Measurements from ENCODE around the gene SLC43A2.

SLC43A2 gene

GRCh38 chr17:1601571-1601970 is 27.1 kb downstream of the SLC43A2 start:
- Histone ChIP-seq H3K9me3 (replicated peaks; ENCODE audit: insufficient read depth, low read length) (no peaks in the 10 kb centered on the region), H3F3A (ENCODE audit: insufficient read depth, low read length) (no peaks in the 10 kb centered on the region), H3K79me2 (ENCODE audit: low read length) (no peaks in the 10 kb centered on the region), H3K27ac (ENCODE audit: low read length) (no peak overlapping the region), H3K27me3 (replicated peaks; ENCODE audit: insufficient read depth, low read length) (no peaks in the 10 kb centered on the region), H3K4me3 (ENCODE audit: low read length) (no peak overlapping the region), H2AFZ (ENCODE audit: low read length) (no peak overlapping the region), H3K4me1 (ENCODE audit: low read length) (no peaks in the 10 kb centered on the region), H3K4me2 (ENCODE audit: low read depth, low read length) (no peak overlapping the region), H4K20me1 (ENCODE audit: insufficient read depth, low read length) (no peaks in the 10 kb centered on the region), H3K9me2 (replicated peaks; ENCODE audit: insufficient read depth, low read length) (no peaks in the 10 kb centered on the region), H3K9ac (ENCODE audit: low read length) (no peak overlapping the region), H3K36me3 (replicated peaks; ENCODE audit: insufficient read depth, low read length) (no peaks in the 10 kb centered on the region; the same call in 1 of the 2 replicates)
- DNase-seq = no peak
- no peak for TF ChIP-seq EZH2phosphoT487 (IDR thresholded peaks at IDR 0.05; ENCODE audit: low read length)
- TF ChIP-seq, protein P1, sequence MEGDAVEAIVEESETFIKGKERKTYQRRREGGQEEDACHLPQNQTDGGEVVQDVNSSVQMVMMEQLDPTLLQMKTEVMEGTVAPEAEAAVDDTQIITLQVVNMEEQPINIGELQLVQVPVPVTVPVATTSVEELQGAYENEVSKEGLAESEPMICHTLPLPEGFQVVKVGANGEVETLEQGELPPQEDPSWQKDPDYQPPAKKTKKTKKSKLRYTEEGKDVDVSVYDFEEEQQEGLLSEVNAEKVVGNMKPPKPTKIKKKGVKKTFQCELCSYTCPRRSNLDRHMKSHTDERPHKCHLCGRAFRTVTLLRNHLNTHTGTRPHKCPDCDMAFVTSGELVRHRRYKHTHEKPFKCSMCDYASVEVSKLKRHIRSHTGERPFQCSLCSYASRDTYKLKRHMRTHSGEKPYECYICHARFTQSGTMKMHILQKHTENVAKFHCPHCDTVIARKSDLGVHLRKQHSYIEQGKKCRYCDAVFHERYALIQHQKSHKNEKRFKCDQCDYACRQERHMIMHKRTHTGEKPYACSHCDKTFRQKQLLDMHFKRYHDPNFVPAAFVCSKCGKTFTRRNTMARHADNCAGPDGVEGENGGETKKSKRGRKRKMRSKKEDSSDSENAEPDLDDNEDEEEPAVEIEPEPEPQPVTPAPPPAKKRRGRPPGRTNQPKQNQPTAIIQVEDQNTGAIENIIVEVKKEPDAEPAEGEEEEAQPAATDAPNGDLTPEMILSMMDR (IDR thresholded peaks at IDR 0.05; ENCODE audit: low read length) = no peak
- no peak for TF ChIP-seq EZH2 (optimal IDR thresholded peaks at IDR 0.05; ENCODE audit: low read depth, low read length)

- Histone ChIP-seq H3K4me3 (ENCODE audit: low read length) (no peak overlapping the region), H3K9ac (ENCODE audit: low read length) (no peak overlapping the region), H3K27ac (ENCODE audit: low read length) (no peak overlapping the region), H2AFZ (ENCODE audit: low read length) (no peak overlapping the region), H3K9me3 (replicated peaks; ENCODE audit: insufficient read depth, low read length) (no peaks in the 10 kb centered on the region), H4K20me1 (ENCODE audit: insufficient read depth, low read length) (no peaks in the 10 kb centered on the region), H3K9me2 (replicated peaks; ENCODE audit: insufficient read depth, low read length) (no peaks in the 10 kb centered on the region), H3K79me2 (ENCODE audit: low read length) (no peaks in the 10 kb centered on the region), H3K4me1 (ENCODE audit: low read length) (peaks cover 8% of the 10 kb centered on the region), H3F3A (ENCODE audit: insufficient read depth, low read length) (peaks cover 2% of the 10 kb centered on the region), H3K4me2 (ENCODE audit: low read depth, low read length) (no peak overlapping the region), H3K36me3 (replicated peaks; ENCODE audit: insufficient read depth, low read length) (no peaks in the 10 kb centered on the region; the same call in 1 of the 2 replicates), H3K27me3 (replicated peaks; ENCODE audit: insufficient read depth, low read length) (no peaks in the 10 kb centered on the region)
- TF ChIP-seq EZH2 (optimal IDR thresholded peaks at IDR 0.05; ENCODE audit: low read depth, low read length) = no peak
- TF ChIP-seq, protein P1 (IDR thresholded peaks at IDR 0.05; ENCODE audit: low read length) = no peak
- no peak for TF ChIP-seq EZH2phosphoT487 (IDR thresholded peaks at IDR 0.05; ENCODE audit: low read length)
- no peak for DNase-seq
Measured at GRCh38 chr17:1598399-1599095, 30.1 kb downstream of the SLC43A2 start.

- no peaks in the 10 kb centered on the region; the same call in 1 of the 2 replicates for H3K36me3 ChIP-seq (replicated peaks; ENCODE audit: insufficient read depth, low read length)
- TF ChIP-seq, protein P1 (IDR thresholded peaks at IDR 0.05; ENCODE audit: low read length) = no peak
- TF ChIP-seq EZH2phosphoT487 (IDR thresholded peaks at IDR 0.05; ENCODE audit: low read length) = no peak
- TF ChIP-seq EZH2 (optimal IDR thresholded peaks at IDR 0.05; ENCODE audit: low read depth, low read length) = no peak
- no peak overlapping the region for H2AFZ ChIP-seq (ENCODE audit: low read length)
- no peak overlapping the region for H3K27ac ChIP-seq (ENCODE audit: low read length)
- peaks cover 15% of the 10 kb centered on the region for H3K4me1 ChIP-seq (ENCODE audit: low read length)
- no peaks in the 10 kb centered on the region for H4K20me1 ChIP-seq (ENCODE audit: insufficient read depth, low read length)
- no peak overlapping the region for H3K4me2 ChIP-seq (ENCODE audit: low read depth, low read length)
- no peak for DNase-seq
- H3K9me2 ChIP-seq (replicated peaks; ENCODE audit: insufficient read depth, low read length) = no peaks in the 10 kb centered on the region
- H3K4me3 ChIP-seq (ENCODE audit: low read length) = no peak overlapping the region
- H3K79me2 ChIP-seq (ENCODE audit: low read length) = no peaks in the 10 kb centered on the region
- no peaks in the 10 kb centered on the region for H3K27me3 ChIP-seq (replicated peaks; ENCODE audit: insufficient read depth, low read length)
- no peak overlapping the region for H3K9ac ChIP-seq (ENCODE audit: low read length)
- H3K9me3 ChIP-seq (replicated peaks; ENCODE audit: insufficient read depth, low read length) = no peaks in the 10 kb centered on the region
- peaks cover 9% of the 10 kb centered on the region for H3F3A ChIP-seq (ENCODE audit: insufficient read depth, low read length)
Measured at GRCh38 chr17:1597861-1598342, 30.7 kb downstream of the SLC43A2 start.

Data from MM.1S (cell line).